ENCODE data around the gene PTPN14. TPM values are rescaled to one million over a fixed set of nuclear protein-coding genes. Genes with fewer than 3 reads are reported as not detected.
A peak's percentile ranks its signal among the peaks of the same experiment; 100 is the strongest.

The PTPN14 gene
- total RNA-seq, 2 donors from 2014 or later = 9.8 to 11.8 TPM

DNA sequence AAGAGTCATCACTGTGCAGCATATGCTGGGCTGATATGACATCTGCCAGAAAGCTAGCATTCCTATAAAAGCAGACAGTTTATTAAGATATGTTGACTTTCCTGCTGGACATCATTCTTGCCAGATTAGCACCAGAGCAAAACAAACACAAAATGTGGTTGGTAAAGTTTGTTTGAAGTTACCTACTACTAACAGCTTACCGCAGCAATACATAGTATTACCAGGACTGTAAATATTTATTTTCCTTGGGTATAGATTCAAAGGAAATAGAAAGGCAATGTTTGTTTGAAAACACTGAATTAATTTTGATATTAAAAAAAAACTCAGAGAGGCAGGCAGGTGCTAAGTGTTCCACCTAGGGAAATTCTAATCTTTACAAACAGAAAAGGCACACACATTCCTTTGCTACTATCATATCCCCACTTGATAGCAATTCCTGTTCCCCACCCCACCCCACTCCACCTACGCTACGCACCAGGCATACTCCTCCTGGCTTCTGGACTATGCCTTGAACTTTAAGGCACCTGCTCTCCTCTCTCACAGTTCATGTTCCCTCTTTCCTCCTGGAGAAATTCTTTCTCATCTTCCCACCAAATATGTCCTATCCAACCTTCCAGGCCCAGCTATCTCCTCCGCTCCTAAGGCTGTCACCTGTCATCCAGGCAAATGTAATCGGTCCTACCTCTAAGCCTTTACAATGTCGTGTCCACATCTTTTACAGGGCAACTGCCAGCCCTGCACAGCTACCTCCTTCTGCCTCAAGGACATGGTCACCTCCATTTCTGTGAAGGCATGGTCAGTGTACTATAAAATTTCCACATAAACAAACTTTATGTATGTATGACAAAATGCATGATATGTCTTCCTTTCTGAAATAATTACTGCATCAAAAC lies 34.7 kb downstream of the PTPN14 start:
- TF ChIP-seq, protein P1, sequence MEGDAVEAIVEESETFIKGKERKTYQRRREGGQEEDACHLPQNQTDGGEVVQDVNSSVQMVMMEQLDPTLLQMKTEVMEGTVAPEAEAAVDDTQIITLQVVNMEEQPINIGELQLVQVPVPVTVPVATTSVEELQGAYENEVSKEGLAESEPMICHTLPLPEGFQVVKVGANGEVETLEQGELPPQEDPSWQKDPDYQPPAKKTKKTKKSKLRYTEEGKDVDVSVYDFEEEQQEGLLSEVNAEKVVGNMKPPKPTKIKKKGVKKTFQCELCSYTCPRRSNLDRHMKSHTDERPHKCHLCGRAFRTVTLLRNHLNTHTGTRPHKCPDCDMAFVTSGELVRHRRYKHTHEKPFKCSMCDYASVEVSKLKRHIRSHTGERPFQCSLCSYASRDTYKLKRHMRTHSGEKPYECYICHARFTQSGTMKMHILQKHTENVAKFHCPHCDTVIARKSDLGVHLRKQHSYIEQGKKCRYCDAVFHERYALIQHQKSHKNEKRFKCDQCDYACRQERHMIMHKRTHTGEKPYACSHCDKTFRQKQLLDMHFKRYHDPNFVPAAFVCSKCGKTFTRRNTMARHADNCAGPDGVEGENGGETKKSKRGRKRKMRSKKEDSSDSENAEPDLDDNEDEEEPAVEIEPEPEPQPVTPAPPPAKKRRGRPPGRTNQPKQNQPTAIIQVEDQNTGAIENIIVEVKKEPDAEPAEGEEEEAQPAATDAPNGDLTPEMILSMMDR (IDR thresholded peaks at IDR 0.05) = no peak
- Histone ChIP-seq H3K27ac (no peak overlapping the region), H3K36me3 (no peaks in the 10 kb centered on the region), H3K9me3 (no peaks in the 10 kb centered on the region), H3K4me1 (no peaks in the 10 kb centered on the region), H3K4me3 (no peak overlapping the region), H3K27me3 (no peaks in the 10 kb centered on the region), H3K9ac (ENCODE audit: low read depth in 2 of 2, low read length in 2 of 2) (no peak overlapping the region)
- DNase-seq = peak; percentile 26
- intact Hi-C loops (cut with DNase I) = no loop called here

DNA sequence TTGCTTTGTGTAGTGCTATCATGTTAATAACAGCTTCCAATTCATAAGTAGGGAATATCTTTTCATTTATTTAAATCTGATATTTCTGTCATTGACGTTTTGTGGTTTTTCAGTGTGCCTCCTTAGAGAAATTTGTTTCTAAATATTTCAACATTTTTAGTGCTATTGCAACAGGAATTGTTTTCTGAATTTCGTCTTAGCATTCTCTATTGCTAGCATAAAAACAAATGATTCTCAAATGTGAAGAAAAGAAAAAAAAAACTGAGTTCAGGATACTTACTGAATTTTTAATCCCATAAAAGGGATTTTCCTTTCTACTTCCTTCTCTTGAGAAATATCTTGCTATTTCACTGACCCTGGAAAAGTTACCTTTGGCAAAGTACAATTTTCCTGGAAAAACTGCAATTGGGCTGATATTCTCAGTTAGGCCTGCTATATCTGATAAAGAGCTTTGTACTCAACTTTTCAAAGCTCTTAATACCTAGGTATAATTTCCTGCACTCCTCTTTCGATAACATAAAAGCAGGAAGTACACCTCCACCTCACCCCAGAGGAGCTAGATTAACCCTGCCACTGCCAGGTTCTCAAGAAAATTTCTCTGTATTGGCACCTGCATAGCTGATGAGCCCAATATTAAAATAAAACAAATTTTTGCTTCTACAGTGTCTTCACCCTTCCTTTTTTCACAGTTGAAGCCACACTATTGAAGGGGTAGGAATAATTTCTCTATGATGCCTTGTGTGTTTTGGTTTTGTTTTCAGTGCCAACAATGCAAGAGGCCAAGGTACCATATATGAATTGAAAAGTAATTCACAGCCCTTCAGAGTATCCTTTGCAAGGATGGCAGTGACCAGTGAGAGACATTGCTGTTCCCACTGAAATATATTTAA lies 35.6 kb downstream of the PTPN14 start:
- H3K36me3 ChIP-seq = no peaks in the 10 kb centered on the region
- H3K27ac ChIP-seq = no peak overlapping the region
- no peaks in the 10 kb centered on the region for H3K27me3 ChIP-seq
- no peak overlapping the region for H3K4me3 ChIP-seq
- H3K9ac ChIP-seq (ENCODE audit: low read depth in 2 of 2, low read length in 2 of 2) = no peak overlapping the region
- H3K4me1 ChIP-seq = no peaks in the 10 kb centered on the region
- no peaks in the 10 kb centered on the region for H3K9me3 ChIP-seq
- TF ChIP-seq, protein P1 (IDR thresholded peaks at IDR 0.05) = no peak
- no peak for DNase-seq
- intact Hi-C loops (cut with DNase I) = no loop called here

DNA sequence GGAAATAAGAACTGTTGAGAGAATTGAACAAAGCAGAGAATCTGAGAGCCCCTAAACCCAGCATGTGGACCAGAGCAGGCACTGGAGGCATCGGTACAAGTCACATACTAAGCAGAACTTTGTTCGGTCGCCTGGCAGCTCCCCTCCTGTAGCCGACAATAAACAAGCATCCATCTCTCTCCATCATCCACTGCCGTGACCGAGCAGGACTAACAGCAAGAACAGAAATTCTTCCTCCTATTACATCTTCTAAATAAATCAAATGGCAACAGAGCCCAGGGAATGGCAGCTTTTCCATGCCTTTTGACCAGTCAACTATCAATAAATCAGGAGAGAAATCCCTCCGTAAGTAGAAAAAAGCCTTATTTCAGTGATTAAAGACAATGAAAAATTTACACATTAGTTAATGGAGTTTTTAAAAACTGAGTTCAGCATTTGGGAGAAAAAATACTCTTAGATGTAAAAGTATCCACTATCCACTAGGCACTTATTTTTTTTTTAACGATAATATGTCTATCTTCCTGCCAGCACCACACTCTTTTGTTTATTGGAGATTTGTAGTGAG lies 36.5 kb downstream of the PTPN14 start:
- H3K4me1 ChIP-seq = no peaks in the 10 kb centered on the region
- no peaks in the 10 kb centered on the region for H3K36me3 ChIP-seq
- no peaks in the 10 kb centered on the region for H3K9me3 ChIP-seq
- DNase-seq = no peak
- H3K27me3 ChIP-seq = no peaks in the 10 kb centered on the region
- intact Hi-C loops (cut with DNase I) = no loop called here
- H3K9ac ChIP-seq (ENCODE audit: low read depth in 2 of 2, low read length in 2 of 2) = no peak overlapping the region
- H3K4me3 ChIP-seq = no peak overlapping the region
- no peak overlapping the region for H3K27ac ChIP-seq
- TF ChIP-seq, protein P1 (IDR thresholded peaks at IDR 0.05) = no peak

DNA sequence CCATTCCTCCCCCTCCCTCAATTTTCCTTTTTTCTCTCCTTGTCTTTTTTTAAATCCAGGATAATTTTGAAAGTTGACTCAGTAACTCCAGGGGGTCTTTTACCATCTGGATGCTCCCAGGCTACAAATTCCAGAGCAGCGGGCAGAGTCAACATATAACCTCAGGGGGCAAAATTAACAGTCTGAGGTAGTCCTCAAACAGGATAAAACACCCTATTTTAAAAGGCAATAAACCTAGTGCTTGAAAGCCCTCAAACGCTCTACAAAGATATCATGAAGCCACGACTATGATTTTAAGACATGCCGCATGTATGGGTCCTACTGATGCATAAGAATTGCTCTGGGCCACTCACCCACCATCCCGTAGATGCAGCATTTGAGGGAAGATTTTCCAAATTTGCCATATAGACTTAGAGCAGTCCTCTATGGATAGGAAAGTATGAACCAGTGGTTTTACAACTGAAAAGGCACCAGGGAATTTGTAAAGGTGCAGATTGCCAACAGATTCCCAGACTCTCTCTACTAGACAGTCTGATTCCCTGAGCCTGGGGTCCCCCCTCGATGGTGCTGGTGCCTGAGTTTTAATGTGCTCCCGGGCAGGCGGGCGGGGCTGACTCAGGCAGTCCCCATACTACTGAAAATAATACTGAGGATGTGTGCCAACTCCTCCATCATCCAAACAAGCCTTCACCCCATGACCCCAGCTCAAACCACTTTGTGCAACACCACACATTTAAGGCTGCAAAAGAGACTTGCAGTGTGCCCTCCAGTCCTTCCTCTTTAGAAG lies 37.2 kb downstream of the PTPN14 start:
- Histone ChIP-seq H3K4me3 (no peak overlapping the region), H3K9ac (ENCODE audit: low read depth in 2 of 2, low read length in 2 of 2) (no peak overlapping the region), H3K27me3 (no peaks in the 10 kb centered on the region), H3K9me3 (no peaks in the 10 kb centered on the region), H3K27ac (no peak overlapping the region), H3K4me1 (no peaks in the 10 kb centered on the region), H3K36me3 (no peaks in the 10 kb centered on the region)
- intact Hi-C loops (cut with DNase I) = no loop called here
- DNase-seq = no peak
- TF ChIP-seq, protein P1 (IDR thresholded peaks at IDR 0.05) = no peak

DNA sequence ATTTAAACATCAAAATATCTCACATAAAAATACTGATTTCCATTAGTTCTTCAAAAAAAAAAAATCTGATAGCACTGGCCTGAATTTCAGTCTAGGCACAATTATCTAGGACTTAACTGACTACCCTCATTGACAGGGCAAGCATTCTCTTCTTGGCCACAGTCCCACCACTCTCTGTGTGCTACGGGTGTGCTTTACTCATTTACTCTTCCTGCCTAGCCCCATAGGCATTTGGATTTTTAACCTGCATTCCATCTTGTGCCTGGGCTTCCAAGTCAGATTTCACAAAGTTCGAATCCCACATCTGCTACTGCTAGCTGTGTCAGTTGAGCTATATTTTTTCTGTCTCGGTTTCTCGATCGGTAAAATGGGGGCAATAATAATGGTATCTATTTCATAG lies 38.0 kb downstream of the PTPN14 start:
- intact Hi-C loops (cut with DNase I) = no loop called here
- no peaks in the 10 kb centered on the region for H3K27me3 ChIP-seq
- no peaks in the 10 kb centered on the region for H3K4me1 ChIP-seq
- no peak overlapping the region for H3K4me3 ChIP-seq
- no peaks in the 10 kb centered on the region for H3K36me3 ChIP-seq
- H3K27ac ChIP-seq = no peak overlapping the region
- no peak overlapping the region for H3K9ac ChIP-seq (ENCODE audit: low read depth in 2 of 2, low read length in 2 of 2)
- TF ChIP-seq, protein P1 (IDR thresholded peaks at IDR 0.05) = no peak
- H3K9me3 ChIP-seq = no peaks in the 10 kb centered on the region
- no peak for DNase-seq
